ENCODE data around the gene HIBCH. TPM values are rescaled to one million over a fixed set of nuclear protein-coding genes. Genes with fewer than 3 reads are reported as not detected.
"Not testable (repeated sequence)": the region's sequence is repeated elsewhere in the genome, so short reads cannot be mapped to it uniquely, and the experiment has no call there.

Gene HIBCH
- total RNA-seq, 1 donor from 2014 or later, result 39.3 TPM

DNA sequence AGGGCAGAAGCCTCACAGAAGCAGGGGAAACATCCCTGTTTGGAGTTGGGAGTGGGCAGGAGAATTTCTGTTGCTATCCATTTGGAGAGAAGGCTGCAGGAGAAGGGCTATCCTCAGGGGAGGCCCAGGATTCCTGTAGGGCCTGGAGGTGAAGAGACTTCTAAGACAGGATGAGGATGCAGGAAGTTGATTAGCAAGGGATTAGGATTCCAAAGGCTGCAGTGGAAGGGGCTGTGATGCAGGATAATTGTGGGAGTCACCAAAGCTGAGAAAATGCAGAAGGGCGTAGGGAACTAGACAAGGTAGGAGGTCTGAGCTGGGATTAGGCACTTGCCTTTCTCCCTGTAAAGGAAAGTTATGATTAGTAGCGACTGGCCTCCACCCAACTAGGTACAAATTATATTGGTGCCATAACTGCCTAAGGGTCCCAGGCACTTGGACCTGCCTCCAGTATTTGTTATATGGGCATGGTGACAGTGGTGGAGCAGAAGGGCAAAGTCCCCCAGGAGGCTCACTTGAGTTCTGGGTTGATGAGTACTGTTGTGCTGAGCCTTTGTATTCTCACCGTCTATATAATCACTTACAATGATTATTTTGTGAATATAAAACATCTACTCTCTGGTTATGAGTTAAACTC, 160.7 kb downstream of the HIBCH start:
- DNase-seq (ENCODE audit: low spot score), result no peak

DNA sequence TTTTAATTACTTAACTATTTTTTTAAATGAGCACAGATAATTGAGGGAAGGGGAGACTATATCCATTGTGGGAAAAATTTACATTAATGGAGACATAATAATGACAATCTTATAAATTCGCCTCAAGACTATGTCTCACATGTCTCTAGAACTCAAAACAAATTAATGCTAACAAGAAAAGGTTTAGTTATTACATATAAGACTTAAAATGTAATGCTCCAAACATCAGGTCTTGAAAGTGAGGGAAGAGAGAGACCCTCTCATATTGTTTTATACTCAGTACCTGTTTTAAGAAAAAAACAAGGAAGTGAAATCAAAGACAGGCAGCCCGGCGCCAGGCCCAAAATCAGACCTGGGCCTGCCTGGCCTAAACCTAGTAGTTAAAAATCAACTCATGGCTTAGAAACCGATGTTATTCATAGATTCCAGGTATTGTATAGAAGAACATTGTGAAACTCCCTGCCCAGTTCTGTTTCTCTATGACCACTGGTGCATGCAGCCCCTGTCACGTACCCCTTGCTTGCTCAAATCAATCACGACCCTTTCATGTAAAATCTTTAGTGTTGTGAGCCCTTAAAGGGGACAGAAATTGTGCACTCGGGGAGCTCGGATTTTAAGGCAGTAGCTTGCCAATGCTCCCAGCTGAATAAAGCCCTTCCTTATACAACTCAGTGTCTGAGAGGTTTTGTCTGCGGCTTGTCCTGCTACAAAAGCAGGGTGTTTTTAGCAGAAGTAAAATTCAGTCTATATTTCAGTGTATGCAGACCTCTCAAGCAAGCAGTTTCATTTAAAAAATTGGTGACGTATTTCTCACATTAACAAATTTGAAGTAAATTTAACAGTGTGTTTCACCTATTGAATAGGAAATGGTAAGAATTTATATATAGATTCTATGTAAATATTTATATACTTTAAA, 161.8 kb downstream of the HIBCH start:
- not testable (repeated sequence) for DNase-seq (ENCODE audit: low spot score)

DNA sequence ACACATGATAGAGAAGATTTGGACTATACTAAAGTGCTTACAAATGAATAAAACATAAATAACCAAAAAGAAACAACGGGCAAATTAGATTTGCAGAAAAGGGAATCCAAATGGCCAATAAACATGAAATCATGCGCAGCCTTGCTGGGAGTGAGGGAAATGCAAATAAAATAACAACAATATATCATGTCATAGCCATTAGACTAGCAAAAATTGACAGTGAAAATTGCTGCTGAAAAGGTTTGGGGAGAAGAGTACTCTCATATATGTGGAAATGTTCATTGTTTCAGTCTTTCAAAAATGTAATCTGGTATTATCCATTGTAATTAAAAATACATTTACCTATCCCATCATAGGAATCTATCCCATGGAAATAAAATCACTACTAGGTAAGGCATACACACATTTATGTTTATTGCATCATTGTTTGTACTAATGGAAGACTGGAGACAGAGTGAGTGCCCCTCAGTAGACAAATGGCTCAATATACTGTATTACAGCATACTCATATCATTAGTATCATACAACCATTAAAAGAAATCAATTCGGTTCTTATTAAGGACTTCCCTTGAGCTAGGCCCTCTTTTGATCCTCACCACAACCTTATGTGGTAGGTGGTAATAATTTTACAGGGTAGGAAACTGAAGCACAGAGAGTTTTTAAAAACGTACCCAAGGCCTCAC, 163.0 kb downstream of the HIBCH start:
- no peak for DNase-seq (ENCODE audit: low spot score)

Other genes starting within 250 kb of the HIBCH start
- gene INPP1, start 23.8 kb upstream of the HIBCH start, total RNA-seq, result 27.6 TPM
- 18.1 TPM for gene MFSD6, start 88.5 kb upstream of the HIBCH start, total RNA-seq
- 6.5 TPM for gene NEMP2, start 214.9 kb upstream of the HIBCH start, total RNA-seq